NCI-H2107 (cell line): ENCODE data around the gene SMU1.
"Not testable (repeated sequence)": the region's sequence is repeated elsewhere in the genome, so short reads cannot be mapped to it uniquely, and the experiment has no call there.

Experiments
- DNase-seq: peaks from one replicate; lab custom pipeline; 2025; lab: John Stamatoyannopoulos, UW

SMU1 gene

DNA sequence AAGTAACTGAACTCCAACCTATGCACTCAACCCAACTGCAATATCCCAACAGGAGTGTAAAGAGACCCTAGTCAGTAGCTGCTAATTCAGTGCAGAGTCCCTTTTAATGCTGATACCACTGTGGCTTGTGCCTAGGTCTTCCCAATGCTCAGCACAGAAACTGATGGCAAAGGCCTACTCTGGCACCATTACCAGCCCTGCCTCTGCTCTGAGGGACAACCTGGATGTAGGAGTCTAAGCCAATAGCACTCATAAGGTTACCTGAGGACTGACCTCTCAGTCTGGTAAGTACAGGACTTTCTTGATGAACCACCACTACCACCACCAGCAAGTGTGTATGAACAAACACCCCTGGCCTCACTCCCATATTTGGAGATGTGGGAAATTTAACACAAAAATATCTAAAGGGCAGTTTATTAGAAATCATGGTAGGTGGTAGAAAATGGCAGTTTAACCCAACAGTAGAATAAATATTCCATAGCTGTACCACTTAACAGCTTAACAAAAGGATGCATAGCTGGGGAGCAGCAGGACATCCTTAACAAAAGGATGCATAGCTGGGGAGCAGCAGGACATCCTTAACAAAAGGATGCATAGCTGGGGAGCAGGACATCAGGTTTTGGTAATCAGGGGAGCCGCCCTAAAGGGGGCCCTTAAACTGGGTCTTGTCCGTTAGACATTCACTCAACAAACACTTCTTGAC, 62.4 kb downstream of the SMU1 start:
- DNase-seq: no peak

DNA sequence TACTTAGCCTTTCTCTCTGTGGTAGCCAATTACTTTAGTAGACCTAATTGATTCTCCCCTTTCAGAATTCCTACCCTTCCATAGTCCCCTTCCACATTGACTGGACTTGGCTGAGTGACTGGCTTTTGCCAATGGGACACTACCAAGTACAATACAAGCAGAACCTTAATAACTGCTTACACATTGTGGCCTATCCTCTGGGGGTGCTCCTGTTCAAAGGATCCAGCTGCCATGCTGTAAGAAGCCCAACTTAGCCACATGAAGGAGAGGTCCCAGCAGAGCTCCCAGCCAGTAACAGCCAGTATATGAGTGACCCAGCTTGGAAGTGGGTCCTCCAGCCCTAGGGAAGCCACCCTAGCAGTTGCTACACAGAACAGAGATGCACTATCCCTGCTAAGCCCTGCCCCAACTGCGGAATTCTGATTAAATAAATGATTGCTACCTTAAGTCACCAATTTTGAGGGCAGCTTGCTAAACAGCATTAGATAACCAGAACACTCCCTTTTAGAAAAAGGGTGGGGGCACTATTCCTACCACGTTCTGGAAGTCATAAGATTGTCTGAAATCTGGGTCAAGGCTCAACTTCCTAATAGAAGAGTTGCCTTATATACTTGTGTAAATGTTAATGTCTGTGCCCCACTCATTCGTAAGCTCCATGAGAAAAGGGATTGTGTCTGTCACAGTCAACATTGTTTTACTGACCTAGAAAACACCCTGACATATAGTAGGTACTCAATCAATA, 64.0 kb downstream of the SMU1 start:
- DNase-seq: no peak

DNA sequence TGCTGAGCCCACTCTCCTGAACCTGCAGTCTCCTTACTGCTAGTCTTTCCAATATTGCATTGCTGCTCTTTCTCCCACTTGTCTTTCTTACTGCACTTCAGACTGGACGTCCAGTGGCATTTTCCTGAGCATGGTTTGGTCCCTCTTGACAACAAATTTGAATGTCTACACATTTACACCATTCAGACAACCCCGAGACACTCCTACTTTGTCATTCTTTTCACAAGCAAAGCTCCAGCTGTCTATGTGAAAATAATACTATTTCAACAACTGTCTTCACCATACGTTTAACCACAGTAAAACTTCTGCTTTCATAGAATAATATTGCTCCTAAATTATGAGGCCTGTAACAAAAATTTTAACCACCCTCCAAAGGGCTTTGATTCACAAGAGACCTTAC, 64.6 kb downstream of the SMU1 start:
- DNase-seq: no peak

DNA sequence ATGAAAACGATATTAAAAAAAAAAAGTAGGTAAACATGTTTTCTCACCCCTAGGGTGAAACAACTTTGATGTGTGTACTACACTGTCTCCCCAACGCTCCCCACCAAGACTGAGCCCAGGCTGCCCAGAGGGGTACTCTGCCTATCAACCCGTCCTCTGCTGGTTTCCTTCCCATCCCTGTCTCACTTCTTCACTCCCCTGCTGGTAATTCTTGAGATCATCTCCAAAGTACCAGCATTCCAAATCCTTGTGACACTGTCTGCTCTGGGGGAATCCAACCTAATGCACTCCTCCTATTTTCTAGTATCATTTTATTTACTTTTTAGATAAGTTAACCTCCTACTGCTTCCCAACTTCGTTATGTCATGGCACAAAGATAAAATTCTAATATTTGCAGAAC, 68.7 kb downstream of the SMU1 start:
- no peak for DNase-seq

DNA sequence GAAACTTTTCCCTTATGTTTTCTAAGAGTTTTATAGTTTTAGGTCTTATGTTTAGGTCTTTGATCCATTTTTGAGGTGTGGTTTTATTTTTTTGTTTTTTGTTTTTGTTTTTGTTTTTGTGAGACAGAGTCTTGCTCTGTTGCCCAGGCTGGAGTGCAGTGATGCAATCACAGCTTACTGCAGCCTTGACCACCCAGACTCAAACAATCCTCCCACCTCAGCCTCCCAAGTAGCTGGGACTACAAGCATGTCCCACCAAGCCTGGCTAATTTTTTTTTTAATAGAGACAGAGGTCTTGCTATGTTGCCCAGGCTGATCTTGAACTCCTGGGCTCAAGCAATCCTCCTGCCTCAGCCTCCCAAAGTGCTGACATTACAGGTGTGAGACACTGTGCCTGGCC, 71.1 kb downstream of the SMU1 start:
- not testable (repeated sequence) for DNase-seq

DNA sequence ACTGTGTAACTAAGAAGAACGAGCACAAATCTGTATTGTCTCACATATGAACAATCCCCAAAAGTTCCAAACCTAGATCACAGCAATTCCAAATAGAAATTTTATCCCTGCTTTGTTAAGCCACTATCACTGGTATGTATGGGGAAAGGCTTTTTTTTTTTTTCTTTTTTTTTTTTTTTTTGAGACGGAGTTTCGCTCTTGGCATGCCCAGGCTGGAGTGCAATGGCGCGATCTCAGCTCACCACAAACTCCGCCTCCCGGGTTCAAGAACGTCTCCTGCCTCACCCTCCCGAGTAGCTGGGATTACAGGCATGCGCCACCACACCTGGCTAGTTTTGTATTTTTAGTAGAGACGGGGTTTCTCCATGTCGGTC, 75.8 kb downstream of the SMU1 start:
- DNase-seq: not testable (repeated sequence)

DNA sequence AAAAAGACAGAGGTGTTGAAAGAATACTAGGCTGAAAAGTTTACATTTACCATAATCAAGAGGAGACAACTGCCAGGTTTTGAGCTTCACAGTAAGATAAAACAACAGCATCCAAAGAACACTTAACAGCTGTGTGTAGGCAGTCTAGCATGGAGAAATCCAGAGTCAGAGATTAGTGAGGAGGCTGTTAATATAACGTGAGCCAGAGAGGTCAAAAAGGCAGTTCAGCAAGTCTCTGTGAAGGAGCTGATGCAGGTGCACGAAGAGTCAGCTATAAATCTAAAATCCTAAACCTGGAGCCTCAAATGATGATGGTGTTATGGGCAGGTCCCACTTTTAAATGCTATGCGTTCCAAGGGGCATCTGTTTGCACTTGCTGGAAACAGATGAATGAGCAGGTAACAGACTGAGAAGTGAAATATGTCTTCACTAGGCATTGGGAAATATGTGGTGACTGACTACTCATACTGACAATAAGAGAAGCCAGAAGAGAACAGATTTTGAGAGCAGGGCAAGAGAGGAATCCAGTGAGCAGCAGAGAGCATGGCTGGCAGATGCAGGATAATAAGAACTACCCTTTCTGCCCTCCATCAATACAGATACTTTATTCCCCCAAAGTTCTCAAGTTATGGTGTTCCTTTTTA, 83.8 kb downstream of the SMU1 start:
- no peak for DNase-seq

DNA sequence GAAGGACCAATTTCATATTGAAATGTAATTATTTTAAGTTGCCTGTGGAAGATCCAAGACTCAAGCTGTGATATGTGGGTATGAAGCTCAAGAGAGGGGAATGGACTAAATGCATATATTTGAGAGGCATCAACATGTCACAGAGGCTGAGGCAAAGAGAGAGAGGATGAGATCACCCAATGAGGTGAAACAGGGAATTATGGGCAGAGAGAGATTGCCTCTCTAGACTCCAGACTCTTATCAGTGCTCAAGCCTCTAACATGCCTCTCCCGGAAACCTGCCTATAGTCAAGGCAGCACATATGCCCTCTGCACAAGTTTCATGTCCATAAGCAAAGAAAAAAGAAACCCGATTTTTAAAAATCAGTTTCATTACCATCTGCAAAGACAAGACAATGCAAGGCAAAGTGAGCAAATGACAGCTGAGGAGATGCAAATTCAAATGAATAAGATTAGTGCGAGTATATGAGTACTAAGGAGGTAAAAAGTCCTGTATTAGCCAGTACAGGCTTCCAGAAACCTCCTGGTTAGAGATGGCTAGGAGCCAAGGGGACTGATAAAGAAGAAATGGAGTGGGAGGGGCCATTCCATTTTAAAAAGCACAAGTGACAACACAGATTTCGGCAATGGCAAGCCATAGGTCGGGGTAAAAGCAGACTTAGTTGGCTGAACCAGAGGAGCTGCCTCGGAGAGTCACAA, 84.4 kb downstream of the SMU1 start:
- DNase-seq: no peak
